HCT116 (cell line): ENCODE data around the gene DNAAF5. TPM values are rescaled to one million over a fixed set of nuclear protein-coding genes. Genes with fewer than 3 reads are reported as not detected.

Experiments
- ATAC-seq: fragments of 200-7000 bp; cut with Tn5 transposase; 2 replicates; pipeline ENCODE4 v1.9.1; 2020; ENCODE audit warnings: mild to moderate bottlenecking, moderate library complexity
- BruUV-seq: library from RNA; stranded (reverse); fragments of 400-500 nt; replicated peaks from 2 replicates; lab custom pipeline; 2021; lab: Mats Ljungman, UMichigan
- CTCF ChIA-PET: fragments of 300-600 bp; sonication (Branson Sonifier 250); formaldehyde crosslinking; loops from one replicate; lab custom pipeline; 2021; ENCODE audit warnings: antibody characterized with exemption; lab: Charles Lee
- POLR2A ChIA-PET: fragments of 300-600, 350-600 bp; sonication (Branson Sonifier 250); formaldehyde crosslinking; loops from one replicate; lab custom pipeline; 2021; ENCODE audit warnings: antibody characterized with exemption; lab: Charles Lee
- RAD21 ChIA-PET, 2 experiments: fragments of 300-600 bp; sonication (Branson Sonifier 250); formaldehyde crosslinking; loops; one replicate each; lab custom pipeline; 2023; ENCODE audit warnings: low total read pairs in 2 of 2; ENCODE audit not compliant: uncharacterized antibody in 2 of 2, unreplicated experiment in 2 of 2, low non-redundant PET in 1 of 2; lab: Charles Lee
- DNase-seq: peaks from one replicate; pipeline ENCODE4 v3.0.0-alpha.2; 2010; ENCODE audit warnings: low read depth, low spot score
- H2AFZ ChIP-seq: fragments of 200-600 bp; shearing (Covaris generic), sonication (generic); 2 replicates; pipeline ENCODE4 v1.6.1; 2017; ENCODE audit warnings: low read depth, mixed run types, mixed read lengths, antibody characterized with exemption, low read length; ENCODE audit not compliant: poor library complexity, severe bottlenecking
- H3K27ac ChIP-seq: 2 replicates; pipeline ENCODE4 v1.5.1; 2012; ENCODE audit warnings: low read depth, low read length
- H3K27me3 ChIP-seq: fragments of 200-600 bp; sonication (generic); 2 replicates; pipeline ENCODE4 v1.6.1; 2016; ENCODE audit warnings: mixed run types, low read length, mixed read lengths; ENCODE audit not compliant: insufficient read depth
- H3K36me3 ChIP-seq, 2 experiments: fragments of 200-500 bp in 1 of 2; fragments of 200-600 bp in 1 of 2; sonication (Bioruptor generic) in 1 of 2; sonication (generic) in 1 of 2; 2 replicates each; pipeline versions ENCODE4 v1.5.1 to v1.6.1; 2014 to 2016; ENCODE audit warnings: low read length in 2 of 2, inconsistent platforms in 1 of 2, mixed read lengths in 1 of 2, mixed run types in 1 of 2; ENCODE audit not compliant: insufficient read depth in 2 of 2, control insufficient read depth in 1 of 2
- H3K4me1 ChIP-seq, 2 experiments: fragments of 200-600 bp in 1 of 2; sonication (generic) in 1 of 2; 2 replicates each; pipeline versions ENCODE4 v1.5.1 to v1.6.1; 2012 to 2017; ENCODE audit warnings: low read length in 2 of 2, inconsistent platforms in 1 of 2, mild to moderate bottlenecking in 1 of 2, mixed read lengths in 1 of 2, mixed run types in 1 of 2, moderate library complexity in 1 of 2; ENCODE audit not compliant: insufficient read depth in 2 of 2, control insufficient read depth in 1 of 2
- H3K4me2 ChIP-seq: fragments of 200-600 bp; sonication (generic); 2 replicates; pipeline ENCODE4 v1.6.1; 2017; ENCODE audit warnings: mixed run types, low read length, mixed read lengths
- H3K4me3 ChIP-seq, 2 experiments: fragments of 200-600 bp in 1 of 2; sonication (generic) in 1 of 2; replicated peaks in 1 of 2; 2 replicates each; pipeline ENCODE4 v1.5.1; 2011 to 2016; ENCODE audit warnings: low read length in 2 of 2, control low read depth in 1 of 2, low read depth in 1 of 2, mild to moderate bottlenecking in 1 of 2, mixed read lengths in 1 of 2, mixed run types in 1 of 2
- H3K79me2 ChIP-seq: fragments of 200-600 bp; sonication (generic); 2 replicates; pipeline ENCODE4 v1.6.1; 2017; ENCODE audit warnings: mild to moderate bottlenecking, mixed run types, low read length, moderate library complexity, mixed read lengths; ENCODE audit not compliant: insufficient read depth
- H3K9ac ChIP-seq: fragments of 200-600 bp; sonication (generic); 2 replicates; pipeline ENCODE4 v1.6.1; 2016; ENCODE audit warnings: low read length, mixed read lengths
- H3K9me2 ChIP-seq: fragments of 200-600 bp; sonication (generic), shearing (Covaris generic); 2 replicates; pipeline ENCODE4 v1.6.1; 2017; ENCODE audit warnings: mixed run types, mild to moderate bottlenecking, moderate library complexity; ENCODE audit not compliant: insufficient read depth
- H3K9me3 ChIP-seq, 2 experiments: fragments of 200-500 bp in 1 of 2; fragments of 200-600 bp in 1 of 2; sonication (Bioruptor generic) in 1 of 2; sonication (generic) in 1 of 2; 2 replicates each; pipeline ENCODE4 v1.6.1; 2014 to 2017; ENCODE audit warnings: low read length in 2 of 2, mixed read lengths in 2 of 2, inconsistent platforms in 1 of 2, low read depth in 1 of 2, mild to moderate bottlenecking in 1 of 2, mixed run types in 1 of 2, moderate library complexity in 1 of 2; ENCODE audit not compliant: control insufficient read depth in 1 of 2, insufficient read depth in 1 of 2
- H4K20me1 ChIP-seq: fragments of 200-600 bp; sonication (generic), shearing (Covaris generic); 2 replicates; pipeline ENCODE4 v1.6.1; 2017; ENCODE audit warnings: mixed run types, mild to moderate bottlenecking, moderate library complexity; ENCODE audit not compliant: insufficient read depth
- ATF3 ChIP-seq: IDR thresholded peaks from 2 replicates; pipeline ENCODE4 v1.6.1; 2012
- CEBPB ChIP-seq: IDR thresholded peaks from 2 replicates; pipeline ENCODE4 v1.6.1; 2012; ENCODE audit warnings: low read depth
- EGR1 ChIP-seq: IDR thresholded peaks from 2 replicates; pipeline ENCODE4 v1.6.1; 2012; ENCODE audit warnings: low read depth
- ELF1 ChIP-seq: IDR thresholded peaks from 2 replicates; pipeline ENCODE4 v1.6.1; 2012; ENCODE audit warnings: low read depth, borderline replicate concordance
- EZH2 ChIP-seq: fragments of 200-600 bp; sonication (generic); IDR thresholded peaks from 2 replicates; pipeline ENCODE4 v1.6.1; 2017; ENCODE audit warnings: antibody characterized with exemption, mixed run types
- EZH2phosphoT487 ChIP-seq: fragments of 200-600 bp; IDR thresholded peaks from 2 replicates; pipeline ENCODE4 v1.6.1; 2018; ENCODE audit warnings: antibody characterized with exemption, borderline replicate concordance
- FOSL1 ChIP-seq: IDR thresholded peaks from 2 replicates; pipeline ENCODE4 v1.6.1; 2012; ENCODE audit warnings: low read depth
- JUND ChIP-seq: IDR thresholded peaks from 2 replicates; pipeline ENCODE4 v1.6.1; 2012
- MAX ChIP-seq: IDR thresholded peaks from 2 replicates; pipeline ENCODE4 v1.6.1; 2012
- POLR2AphosphoS5 ChIP-seq: IDR thresholded peaks from 2 replicates; pipeline ENCODE4 v1.6.1; 2011; ENCODE audit warnings: mild to moderate bottlenecking, low read depth, low read length, moderate library complexity
- RAD21 ChIP-seq: IDR thresholded peaks from 2 replicates; pipeline ENCODE4 v1.6.1; 2012; ENCODE audit warnings: low read depth, mild to moderate bottlenecking
- SIN3A ChIP-seq: IDR thresholded peaks from 2 replicates; pipeline ENCODE4 v1.6.1; 2012; ENCODE audit warnings: low read depth
- SP1 ChIP-seq: IDR thresholded peaks from 2 replicates; pipeline ENCODE4 v1.6.1; 2012; ENCODE audit warnings: low read depth
- SRF ChIP-seq: IDR thresholded peaks from 2 replicates; pipeline ENCODE4 v1.6.1; 2012; ENCODE audit warnings: low read depth
- TCF7L2 ChIP-seq: IDR thresholded peaks from 2 replicates; pipeline ENCODE4 v1.7.0; 2011; ENCODE audit warnings: borderline replicate concordance, inconsistent platforms; ENCODE audit not compliant: insufficient read depth, insufficient read length; ENCODE audit errors: extremely low read depth
- YY1 ChIP-seq: IDR thresholded peaks from 2 replicates; pipeline ENCODE4 v1.6.1; 2011; ENCODE audit warnings: low read length, low read depth, moderate library complexity, mild to moderate bottlenecking; ENCODE audit not compliant: insufficient replicate concordance; ENCODE audit errors: extremely low read depth
- ZFX ChIP-seq: fragments of 450-650 bp; IDR thresholded peaks from 2 replicates; pipeline ENCODE4 v1.6.1; 2017
- intact Hi-C: fragments of 100-400 bp; cut with micrococcal nuclease; formaldehyde crosslinking; loops from 2 replicates; pipeline ENCODE4 v1.10.0; 2022
- total RNA-seq: library from RNA; stranded (reverse); gene quantifications from one replicate; pipeline ENCODE4 v1.2.1, GENCODE V29; 2021; ENCODE audit not compliant: unreplicated experiment

The DNAAF5 gene
- total RNA-seq, 1 experiment from 2014 or later: 69.4 TPM

GRCh38 chr7:738241-738640, 11.7 kb downstream of the DNAAF5 start:
- no peak overlapping the region for H3K9ac ChIP-seq
- H3K4me3 ChIP-seq: no peak overlapping the region
- H3K79me2 ChIP-seq: peaks cover 77% of the 10 kb centered on the region
- ChIA-PET POLR2A (no interaction called here), CTCF (no interaction called here), RAD21 (no interaction called here)
- intact Hi-C loops: no loop called here
- TF ChIP-seq FOSL1 (no peak), ELF1 (no peak), ATF3 (no peak), SRF (no peak), SIN3A (no peak), SP1 (no peak), ZFX (no peak), MAX (no peak), TCF7L2 (no peak), CEBPB (no peak), JUND (no peak), EZH2phosphoT487 (no peak), EZH2 (no peak), YY1 (no peak), POLR2AphosphoS5 (no peak), EGR1 (no peak), RAD21 (no peak)
- no peaks in the 10 kb centered on the region for H3K27me3 ChIP-seq
- DNase-seq: no peak
- H3K9me2 ChIP-seq: no peaks in the 10 kb centered on the region
- H4K20me1 ChIP-seq: no peaks in the 10 kb centered on the region
- H3K4me1 ChIP-seq: peaks cover under 1 to 5% of the 10 kb centered on the region in 2 experiments; a peak in 2 of 4 replicates
- H3K4me2 ChIP-seq: no peak overlapping the region
- H2AFZ ChIP-seq: no peak overlapping the region
- no peak for ATAC-seq
- BruUV-seq: no TSS peak
- peaks cover 10 to 15% of the 10 kb centered on the region in 2 experiments; a peak in 2 of 4 replicates for H3K9me3 ChIP-seq
- H3K27ac ChIP-seq: no peak overlapping the region
- H3K36me3 ChIP-seq: peaks cover 4 to 31% of the 10 kb centered on the region in 2 experiments; a peak in 3 of 4 replicates
